ENCODE measurements around the gene SEC14L1.
A peak's percentile ranks its signal among the peaks of the same experiment; 100 is the strongest.
"Not testable (repeated sequence)": the region's sequence is repeated elsewhere in the genome, so short reads cannot be mapped to it uniquely, and the experiment has no call there.

The SEC14L1 gene

DNA sequence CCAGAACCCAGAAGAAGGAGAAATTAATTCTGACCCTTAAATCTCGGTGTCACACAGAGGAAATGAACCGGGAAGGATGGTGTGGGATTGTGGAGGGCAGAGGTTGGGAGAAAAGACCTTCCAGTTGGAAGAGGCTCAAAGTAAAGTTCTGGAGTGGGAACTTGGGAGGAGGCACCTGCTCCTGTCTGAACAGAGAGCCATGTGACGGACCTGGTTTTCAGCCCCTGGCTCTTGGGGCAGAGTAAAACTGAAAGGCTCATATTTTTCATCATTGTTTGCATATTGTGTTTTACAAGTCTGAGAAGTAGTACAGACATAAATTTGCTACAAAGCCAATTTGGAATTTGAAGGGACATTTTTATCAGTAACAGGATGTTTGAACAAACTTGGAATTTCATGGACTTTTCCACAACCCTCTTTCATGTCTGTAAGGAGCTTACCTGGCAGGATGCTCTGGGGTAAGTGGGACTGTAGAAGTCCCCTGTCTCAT is 24.4 kb upstream of the SEC14L1 start:
- no peak for DNase-seq

- no peak for DNase-seq
Observed at GRCh38 chr17:77117415-77117814, 23.4 kb upstream of the SEC14L1 start.

DNA sequence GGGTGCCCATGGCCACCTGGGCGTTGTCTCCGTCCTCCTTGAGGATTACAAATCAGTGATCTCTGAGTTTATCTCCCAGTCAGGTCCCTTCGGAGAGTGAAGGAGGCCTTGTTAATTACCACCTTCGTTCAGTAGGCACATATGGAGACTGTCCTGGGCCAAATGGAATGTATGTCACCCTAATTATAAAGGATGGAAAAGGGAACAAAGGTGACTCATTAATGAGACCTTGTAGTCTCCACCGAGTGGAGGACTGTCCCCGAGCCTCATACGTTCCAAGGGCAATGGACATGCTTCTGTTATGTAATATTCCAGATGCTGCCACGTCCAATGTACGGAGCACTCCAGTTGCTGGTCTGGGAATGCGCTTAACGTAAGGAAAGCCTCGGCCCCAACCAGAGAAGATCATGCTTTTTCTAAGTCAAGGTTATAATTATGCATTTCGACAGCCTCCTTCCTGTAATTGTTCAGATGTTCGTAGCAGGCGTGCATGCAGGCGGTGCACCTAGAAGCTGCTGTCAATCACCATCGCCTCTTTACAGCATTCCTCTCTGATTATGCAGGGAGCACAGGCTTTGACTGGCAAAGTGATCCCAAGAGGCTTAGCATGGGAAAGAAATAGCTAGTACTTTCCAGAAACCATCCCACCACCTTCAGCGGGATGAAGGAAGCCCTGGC is 22.4 kb upstream of the SEC14L1 start:
- no peak for DNase-seq

GRCh38 chr17:77119668-77120301 is 21.0 kb upstream of the SEC14L1 start:
- DNase-seq = no peak

DNA sequence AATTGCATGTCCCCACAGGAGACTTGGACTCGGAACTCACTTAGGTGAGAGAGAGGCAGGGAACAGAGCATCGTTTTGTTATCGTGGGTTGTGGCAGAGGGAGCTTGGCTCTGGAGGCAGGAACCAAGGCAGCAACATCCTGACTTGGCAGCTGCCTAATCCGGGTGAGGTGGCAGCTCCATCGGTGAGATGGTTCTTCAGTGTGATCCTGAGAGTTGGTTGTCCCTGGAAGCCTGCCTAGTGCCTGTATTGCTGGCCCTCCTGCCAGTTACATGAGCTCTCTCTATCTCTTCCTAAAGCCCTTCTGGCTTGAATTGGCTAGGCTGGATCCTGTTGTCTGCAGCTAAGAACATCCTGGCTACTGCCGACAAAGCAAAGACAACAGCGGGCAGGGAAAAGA is 19.9 kb upstream of the SEC14L1 start:
- DNase-seq = no peak

DNA sequence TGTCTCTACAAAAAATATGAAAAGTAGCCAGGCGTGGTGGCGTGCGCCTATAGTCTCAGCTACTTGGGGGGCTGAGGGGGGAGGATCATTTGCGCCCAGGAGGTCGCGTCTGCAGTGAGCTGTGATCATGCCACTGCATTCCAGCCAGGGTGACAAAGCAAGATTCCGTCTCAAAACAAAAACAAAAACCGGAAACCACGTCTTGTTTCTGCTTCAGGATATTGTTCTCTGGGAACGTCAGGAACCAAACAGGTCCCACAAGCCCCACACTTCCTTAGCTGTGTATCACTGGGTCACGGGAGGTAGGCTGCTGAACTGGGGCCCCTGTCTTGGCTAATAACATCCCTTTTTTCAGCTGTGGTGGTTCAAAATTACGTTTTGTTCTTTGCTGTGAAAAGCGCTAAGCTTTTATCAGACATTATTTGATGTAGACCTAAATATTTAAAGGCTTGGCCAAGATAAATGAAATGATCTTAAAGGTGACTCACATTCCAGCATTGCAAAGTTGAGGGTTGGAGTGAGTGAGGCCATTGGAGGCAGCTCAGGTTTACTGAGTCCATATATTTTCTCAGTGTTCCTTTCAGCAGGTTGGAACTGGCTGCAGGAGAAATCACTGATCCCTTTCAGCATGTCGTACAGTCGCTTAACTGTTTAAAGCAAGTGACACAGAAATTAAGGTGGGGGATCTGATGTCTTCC is 16.4 kb upstream of the SEC14L1 start:
- no peak for DNase-seq

- DNase-seq = no peak
Observed at GRCh38 chr17:77125432-77125901, 15.3 kb upstream of the SEC14L1 start.

GRCh38 chr17:77126519-77126918 is 14.2 kb upstream of the SEC14L1 start:
- peak; percentile 38 for DNase-seq

DNA sequence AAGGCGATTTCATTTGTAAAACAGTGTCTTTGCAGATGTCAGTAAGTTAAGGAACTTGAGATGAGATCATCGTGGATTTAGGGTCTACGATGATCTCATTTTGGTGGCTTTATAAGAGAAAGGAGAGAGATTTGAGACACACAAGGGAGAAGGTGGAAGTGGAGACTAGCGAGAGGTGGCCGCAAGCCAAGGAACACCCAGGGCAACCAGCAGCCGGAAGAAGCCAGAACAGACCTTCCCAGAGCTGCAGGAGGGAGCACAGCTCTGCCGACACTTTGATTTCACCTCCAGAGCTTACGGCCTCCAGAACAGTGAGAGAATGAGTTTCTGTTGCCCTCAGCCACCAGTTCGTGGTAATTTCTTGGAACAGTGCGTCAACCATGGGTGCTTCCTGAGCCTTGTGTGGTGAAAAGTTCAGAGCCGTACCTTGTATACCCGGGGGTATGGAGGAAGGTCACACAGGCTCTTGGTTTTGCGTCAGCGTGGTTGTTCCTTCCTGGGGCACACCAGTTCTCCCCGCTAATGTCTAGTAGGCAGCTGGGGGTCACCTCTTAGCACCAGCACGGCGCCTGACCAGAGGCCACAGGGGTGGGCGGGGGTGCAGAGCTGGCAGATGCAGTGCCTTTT is 12.9 kb upstream of the SEC14L1 start:
- no peak for DNase-seq

DNA sequence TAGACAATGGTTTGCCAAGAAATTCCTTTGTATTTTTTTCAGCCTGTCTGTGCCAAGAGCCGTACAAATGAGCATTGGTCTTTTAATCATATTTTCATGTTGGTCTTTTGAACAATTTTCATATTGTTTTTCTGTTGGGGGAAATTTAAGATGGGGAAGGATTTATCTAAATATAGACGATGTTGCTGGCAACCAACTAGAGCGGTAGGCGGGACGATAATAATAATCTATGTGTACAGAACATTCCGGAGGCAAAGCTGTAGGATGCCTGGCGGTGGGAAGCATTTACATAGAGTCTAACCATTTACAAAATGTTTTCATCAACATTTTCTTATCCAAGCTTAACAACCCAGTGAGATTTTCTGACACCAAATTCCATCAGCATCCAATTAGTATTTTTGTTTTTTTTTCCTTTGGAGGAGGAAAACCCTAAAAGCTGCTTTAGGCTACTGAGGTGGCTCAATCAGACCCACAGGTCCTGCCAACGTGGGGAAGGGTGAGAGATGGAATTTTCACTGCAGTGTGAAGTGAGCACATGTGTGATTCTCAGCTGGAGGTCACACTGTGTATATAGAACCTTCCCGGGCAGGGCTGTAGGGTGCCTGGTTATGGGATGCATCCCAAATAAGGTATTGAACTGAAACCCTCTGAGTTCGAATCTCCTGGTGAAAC is 11.7 kb upstream of the SEC14L1 start:
- DNase-seq = no peak

DNA sequence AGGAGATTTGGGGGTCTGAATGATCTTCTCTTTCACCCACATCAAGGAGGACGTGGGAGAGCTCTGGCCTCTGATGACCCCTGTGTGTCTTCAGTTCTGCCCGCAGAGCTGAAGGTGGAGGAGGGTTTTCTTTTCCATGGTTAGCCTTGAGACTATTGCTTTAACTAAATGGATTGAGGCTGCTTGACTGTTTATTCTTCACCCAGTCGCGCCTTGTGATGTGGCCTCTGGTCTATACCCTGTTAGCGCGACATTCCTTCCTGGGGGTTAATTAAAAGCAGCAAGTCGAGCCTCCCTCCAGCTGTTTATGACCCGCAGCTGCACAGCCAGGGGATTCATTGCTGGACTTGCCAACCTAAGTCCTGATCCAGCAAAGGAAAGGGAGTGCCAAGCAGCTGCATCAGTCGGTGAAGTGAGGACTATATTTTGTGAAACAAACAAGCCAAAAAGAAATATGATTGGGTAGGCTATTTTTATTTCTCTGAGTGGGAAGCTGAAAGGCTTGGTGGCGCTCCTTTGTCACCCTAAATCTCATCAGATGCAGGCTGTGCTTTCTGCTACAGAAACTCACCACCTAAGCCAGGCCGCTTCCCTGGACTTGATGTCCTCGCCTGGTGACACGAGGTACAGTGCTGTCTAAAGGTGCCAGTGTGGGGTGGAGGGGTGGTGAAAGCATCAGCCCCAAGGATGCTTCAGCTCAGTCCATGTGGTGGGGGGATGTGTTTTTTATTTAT is 11.0 kb upstream of the SEC14L1 start:
- DNase-seq = no peak

- no peak for DNase-seq
Observed at GRCh38 chr17:77130525-77130924, 10.2 kb upstream of the SEC14L1 start.

GRCh38 chr17:77131904-77132303 is 8.9 kb upstream of the SEC14L1 start:
- DNase-seq = no peak

- DNase-seq = no peak
Observed at GRCh38 chr17:77132411-77133086, 8.2 kb upstream of the SEC14L1 start.

GRCh38 chr17:77133087-77133638 is 7.6 kb upstream of the SEC14L1 start:
- DNase-seq = no peak

GRCh38 chr17:77136420-77136767 is 4.4 kb upstream of the SEC14L1 start:
- no peak for DNase-seq

- no peak for DNase-seq
Observed at GRCh38 chr17:77137111-77137510, 3.7 kb upstream of the SEC14L1 start.

GRCh38 chr17:77137886-77138285 is 2.9 kb upstream of the SEC14L1 start:
- DNase-seq = not testable (repeated sequence)

GRCh38 chr17:77140166-77140877 is 447 bp upstream of the SEC14L1 start:
- peak; percentile 100 for DNase-seq

- DNase-seq = no peak
Observed at GRCh38 chr17:77141846-77142449, 1.2 kb downstream of the SEC14L1 start.
